LNCAP (cell line): ENCODE measurements around the gene FMN2.

ENCODE experiments used
- TF ChIP-seq, protein P1 (sequence below): fragments of 450-650 bp; IDR thresholded peaks from 2 replicates; pipeline ENCODE4 v1.5.1; 2017; ENCODE audit warnings: mild to moderate bottlenecking

FMN2 gene

DNA sequence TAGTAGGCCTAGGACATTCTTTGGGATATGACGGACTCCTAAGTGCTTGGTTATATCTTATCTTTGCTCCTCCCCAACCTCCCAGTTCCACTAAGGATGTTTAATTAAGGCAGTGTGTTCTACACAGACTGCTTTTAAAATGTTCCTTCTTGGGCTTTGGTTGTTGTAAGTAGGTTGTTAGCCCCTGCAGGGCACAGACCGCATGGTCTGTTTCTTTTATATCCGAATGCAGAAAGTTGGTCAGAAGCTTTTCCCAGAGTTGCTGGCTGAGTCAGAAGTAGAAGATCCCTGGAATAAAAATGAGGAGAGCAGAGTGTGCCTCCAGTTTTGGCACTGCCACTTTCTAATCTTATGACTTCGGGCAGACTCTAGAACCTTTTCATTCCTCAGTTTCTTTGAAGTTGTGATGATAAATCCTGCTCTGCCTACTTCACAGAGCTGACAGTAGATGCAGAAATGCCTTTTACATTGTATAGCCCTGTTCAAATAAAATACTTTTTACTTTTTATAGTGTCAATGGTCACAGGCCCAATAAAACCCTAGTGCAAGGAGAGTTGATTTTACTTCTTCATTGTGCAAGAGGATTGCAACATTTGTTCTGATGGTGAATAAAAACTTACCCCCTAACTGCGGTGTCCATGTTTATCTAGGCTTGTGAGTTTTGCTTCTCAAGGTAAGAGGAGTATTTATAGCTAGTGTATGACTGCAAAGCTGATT is 18.4 kb downstream of the FMN2 start:
- TF ChIP-seq, protein P1, sequence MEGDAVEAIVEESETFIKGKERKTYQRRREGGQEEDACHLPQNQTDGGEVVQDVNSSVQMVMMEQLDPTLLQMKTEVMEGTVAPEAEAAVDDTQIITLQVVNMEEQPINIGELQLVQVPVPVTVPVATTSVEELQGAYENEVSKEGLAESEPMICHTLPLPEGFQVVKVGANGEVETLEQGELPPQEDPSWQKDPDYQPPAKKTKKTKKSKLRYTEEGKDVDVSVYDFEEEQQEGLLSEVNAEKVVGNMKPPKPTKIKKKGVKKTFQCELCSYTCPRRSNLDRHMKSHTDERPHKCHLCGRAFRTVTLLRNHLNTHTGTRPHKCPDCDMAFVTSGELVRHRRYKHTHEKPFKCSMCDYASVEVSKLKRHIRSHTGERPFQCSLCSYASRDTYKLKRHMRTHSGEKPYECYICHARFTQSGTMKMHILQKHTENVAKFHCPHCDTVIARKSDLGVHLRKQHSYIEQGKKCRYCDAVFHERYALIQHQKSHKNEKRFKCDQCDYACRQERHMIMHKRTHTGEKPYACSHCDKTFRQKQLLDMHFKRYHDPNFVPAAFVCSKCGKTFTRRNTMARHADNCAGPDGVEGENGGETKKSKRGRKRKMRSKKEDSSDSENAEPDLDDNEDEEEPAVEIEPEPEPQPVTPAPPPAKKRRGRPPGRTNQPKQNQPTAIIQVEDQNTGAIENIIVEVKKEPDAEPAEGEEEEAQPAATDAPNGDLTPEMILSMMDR = no peak

DNA sequence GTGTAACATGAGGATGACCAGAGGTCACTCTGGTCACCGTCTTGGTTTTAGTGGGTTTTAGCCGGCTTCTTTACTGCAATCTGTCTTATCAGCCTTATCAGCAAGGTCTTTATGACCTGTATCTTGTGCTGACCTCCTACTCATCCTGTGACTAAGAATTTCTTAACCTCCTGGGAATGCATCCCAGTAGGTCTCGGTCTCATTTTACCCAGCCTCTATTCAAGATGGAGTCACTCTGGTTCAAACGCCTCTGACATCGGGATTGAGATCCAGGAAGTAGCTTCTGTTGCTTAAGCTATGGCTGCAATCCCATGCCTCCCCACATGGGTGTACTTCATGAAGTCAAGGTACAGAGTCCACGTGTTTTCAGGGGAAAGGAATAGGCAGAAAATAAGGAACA is 19.9 kb downstream of the FMN2 start:
- TF ChIP-seq, protein P1 = no peak

DNA sequence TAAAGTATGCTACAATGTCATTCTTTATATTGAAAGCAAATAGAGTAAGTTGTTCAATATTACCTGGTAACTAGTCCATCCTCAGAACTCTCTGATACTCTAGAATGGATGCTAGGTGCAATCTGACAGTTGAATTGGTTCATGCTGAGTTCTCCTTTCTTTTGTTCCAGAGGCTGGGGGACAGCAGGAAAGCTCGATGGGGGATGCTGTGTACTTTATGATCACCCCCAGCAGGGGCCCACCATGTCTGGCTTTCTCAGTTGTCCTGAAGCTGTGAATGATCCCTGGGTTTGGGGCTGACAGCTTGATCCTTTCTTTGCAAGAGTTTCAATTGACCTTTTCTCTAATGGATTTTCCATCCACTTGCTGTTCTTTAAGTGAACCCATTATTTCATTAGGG is 22.5 kb downstream of the FMN2 start:
- TF ChIP-seq, protein P1 = no peak

DNA sequence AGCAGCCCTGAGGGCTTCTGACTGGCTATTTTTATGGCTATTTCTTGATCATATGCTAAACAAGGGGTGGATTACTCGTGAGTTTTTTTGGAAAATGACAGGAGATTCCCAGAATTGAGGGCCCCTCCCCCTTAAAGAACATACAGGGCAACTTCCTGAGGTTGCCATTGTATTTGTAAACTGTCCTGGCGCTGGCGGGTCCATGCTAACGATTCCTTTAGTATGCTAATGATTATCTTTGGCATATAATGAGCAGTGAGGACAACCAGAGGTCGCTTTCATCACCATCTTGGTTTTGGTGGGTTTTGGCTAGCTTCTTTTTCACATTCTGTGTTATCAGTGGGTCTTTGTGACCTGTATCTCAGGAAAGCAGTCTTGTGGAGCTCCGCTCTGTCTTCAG is 24.1 kb downstream of the FMN2 start:
- TF ChIP-seq, protein P1 = no peak

DNA sequence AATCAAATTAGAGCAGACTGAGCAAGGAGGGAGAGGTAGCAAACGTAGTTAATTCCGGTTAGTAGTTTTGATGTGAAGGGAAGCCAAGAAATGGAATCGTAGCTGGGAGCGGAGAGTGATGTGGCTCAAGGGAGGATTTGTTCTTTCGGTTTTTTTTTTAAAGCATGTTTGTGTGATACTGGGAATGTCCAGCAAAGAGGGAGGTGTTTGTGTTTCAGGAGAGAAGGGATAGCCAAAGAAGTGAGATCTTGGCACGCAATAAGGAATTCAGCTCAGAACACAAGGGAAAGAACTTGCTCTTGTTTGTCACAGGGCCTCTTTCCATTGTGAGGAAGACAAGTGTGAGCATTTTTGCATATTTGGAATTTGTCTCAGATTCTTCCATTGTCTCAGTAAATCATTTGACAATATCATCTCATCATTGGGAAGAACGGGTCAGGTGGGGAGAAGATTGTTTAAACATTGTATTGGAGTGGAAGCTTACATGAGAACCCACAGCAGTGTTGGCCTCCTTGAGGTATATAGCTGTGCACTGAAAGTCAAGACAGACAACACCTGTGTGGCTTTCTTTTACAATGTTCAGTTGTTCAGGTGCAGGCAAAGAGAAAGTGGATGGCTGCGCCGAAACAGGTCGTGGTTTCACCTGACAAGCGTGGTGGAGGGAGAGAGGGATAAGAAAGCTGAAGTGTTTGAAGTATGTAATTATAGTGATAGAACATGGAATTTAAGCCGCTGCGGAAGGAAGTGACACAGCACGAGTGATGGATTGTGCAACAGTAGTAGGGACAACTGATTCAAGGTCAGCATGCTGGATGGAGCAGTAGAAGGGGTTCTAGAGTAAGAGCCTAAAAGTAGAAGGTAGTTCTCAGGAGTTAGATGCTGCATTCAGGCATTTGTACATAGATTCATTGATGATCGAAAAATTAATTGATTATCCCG is 25.4 kb downstream of the FMN2 start:
- TF ChIP-seq, protein P1 = no peak

DNA sequence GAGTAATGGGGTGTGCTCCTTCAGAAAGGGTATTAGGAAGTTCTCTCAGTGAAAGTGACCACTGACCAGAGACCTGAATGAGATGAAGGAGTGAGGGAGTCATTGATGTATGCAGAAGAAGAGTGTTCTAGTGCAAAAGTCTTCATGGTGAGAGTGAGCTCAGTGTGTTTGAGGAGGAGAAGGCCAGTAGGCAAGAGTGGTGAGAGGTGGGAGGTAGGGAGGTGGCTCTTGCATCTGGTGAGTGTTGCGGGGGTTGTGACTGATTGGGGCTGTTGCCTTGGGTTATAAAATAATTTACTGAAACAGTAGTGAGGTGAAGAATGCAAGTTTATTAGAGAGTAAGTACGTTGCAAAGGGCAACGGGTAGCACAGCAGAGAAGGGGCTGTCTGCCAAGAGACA is 26.2 kb downstream of the FMN2 start:
- TF ChIP-seq, protein P1 = no peak

DNA sequence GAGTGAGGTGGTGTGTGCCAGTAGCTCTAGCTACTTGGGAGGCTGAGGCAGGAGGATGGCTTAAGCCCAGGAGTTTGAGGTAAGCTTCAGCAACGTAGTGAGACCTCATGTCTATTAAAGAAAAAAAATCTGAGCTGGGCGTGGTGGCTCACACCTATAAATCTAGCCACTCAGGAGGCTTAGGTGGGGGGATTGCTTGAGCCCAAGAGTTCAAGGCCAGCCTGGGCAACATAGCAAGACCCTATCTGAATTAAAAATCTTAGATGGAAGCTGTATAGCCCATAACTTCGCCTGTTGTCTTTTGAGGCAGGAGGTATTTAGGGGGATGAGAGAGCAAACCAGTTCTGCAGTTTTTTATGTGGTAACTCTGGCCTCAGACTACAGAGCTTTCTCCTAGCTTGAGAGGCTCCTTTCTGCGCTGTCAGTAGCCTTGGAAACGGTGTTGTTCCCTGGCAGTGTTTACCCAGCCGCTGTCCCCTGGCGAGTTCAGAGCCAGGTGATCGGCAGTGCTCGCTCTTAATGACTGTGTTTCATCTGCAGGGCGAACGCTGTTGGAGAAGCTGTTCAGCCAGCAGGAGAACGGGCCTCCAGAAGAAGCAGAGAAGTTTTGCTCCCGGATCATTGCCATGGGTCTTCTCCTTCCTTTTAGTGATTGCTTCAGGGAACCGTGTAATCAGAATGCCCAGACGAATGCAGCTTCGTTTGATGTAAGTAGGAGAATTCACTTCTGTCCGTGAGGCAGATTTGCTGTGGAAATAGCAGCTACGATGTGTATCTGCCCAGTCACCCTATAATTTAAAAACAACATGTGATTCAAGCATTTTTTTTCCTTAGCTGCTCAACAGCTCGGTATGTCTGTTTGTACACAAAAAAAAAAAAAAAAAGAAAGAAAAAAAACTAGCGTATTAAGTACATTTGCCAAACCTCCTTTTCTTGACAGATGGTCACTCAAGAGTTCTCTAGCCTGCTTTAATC is 31.2 kb downstream of the FMN2 start:
- TF ChIP-seq, protein P1 = no peak
